Activated B cell treated with CpG ODN at 0.5 μM for 24 hours (primary cell): Measurements from ENCODE around the gene KLRD1. TPM values are rescaled to one million over a fixed set of nuclear protein-coding genes. Genes with fewer than 3 reads are reported as not detected.

Experiments
- ATAC-seq: fragments of 200-7000 bp; cut with Tn5 transposase; one replicate; pipeline ENCODE4 v1.10.0; 2021; ENCODE audit warnings: low read depth, mild to moderate bottlenecking, moderate library complexity
- CTCF ChIA-PET: fragments of 350-600 bp; sonication (Branson Sonifier 250); formaldehyde crosslinking; loops from one replicate; lab custom pipeline; 2021; ENCODE audit warnings: antibody characterized with exemption; lab: Charles Lee
- POLR2A ChIA-PET: fragments of 350-600 bp; sonication (Branson Sonifier 250); formaldehyde crosslinking; loops from one replicate; lab custom pipeline; 2021; ENCODE audit warnings: antibody characterized with exemption; lab: Charles Lee
- DNase-seq: peaks from one replicate; pipeline ENCODE4 v3.0.0; 2022
- H3K27ac Mint-ChIP-seq: one replicate; pipeline ENCODE4 v1.8.0; 2020; ENCODE audit warnings: mixed read lengths
- H3K27me3 Mint-ChIP-seq: one replicate; pipeline ENCODE4 v1.8.0; 2021; ENCODE audit warnings: mixed read lengths
- H3K36me3 Mint-ChIP-seq: one replicate; pipeline ENCODE4 v1.8.0; 2021; ENCODE audit warnings: low read depth, mixed read lengths
- H3K4me1 Mint-ChIP-seq: one replicate; pipeline ENCODE4 v1.8.0; 2021; ENCODE audit warnings: mixed read lengths
- H3K4me3 Mint-ChIP-seq: one replicate; pipeline ENCODE4 v1.8.0; 2020; ENCODE audit warnings: mild to moderate bottlenecking, mixed read lengths
- H3K9me3 Mint-ChIP-seq: one replicate; pipeline ENCODE4 v1.8.0; 2020; ENCODE audit warnings: mixed read lengths
- CTCF ChIP-seq: fragments of 200-600 bp; IDR thresholded peaks from one replicate; pipeline ENCODE4 v1.8.0; 2022; ENCODE audit warnings: antibody characterized with exemption, mild to moderate bottlenecking
- intact Hi-C: fragments of 100-400 bp; cut with micrococcal nuclease; formaldehyde crosslinking; loops from one replicate; pipeline ENCODE4 v1.15.1; 2024
- total RNA-seq: library from RNA; stranded (reverse); gene quantifications from 2 replicates; pipeline ENCODE4 v1.2.3, GENCODE V29; 2022

KLRD1 gene
- total RNA-seq, 1 donor from 2014 or later = 0.27 TPM

GRCh38 chr12:10278104-10278503 is 29.6 kb upstream of the KLRD1 start:
- intact Hi-C loops = no loop called here

GRCh38 chr12:10279937-10280336 is 27.7 kb upstream of the KLRD1 start:
- no peak for DNase-seq
- POLR2A ChIA-PET = no interaction called here
- Mint-ChIP-seq H3K27me3 (peaks cover 17% of the 10 kb centered on the region), H3K4me1 (no peaks in the 10 kb centered on the region), H3K27ac (no peak overlapping the region), H3K9me3 (peaks cover 2% of the 10 kb centered on the region), H3K4me3 (no peak overlapping the region), H3K36me3 (no peaks in the 10 kb centered on the region)
- CTCF ChIA-PET = no interaction called here
- TF ChIP-seq CTCF = no peak
- ATAC-seq = no peak
- intact Hi-C loops = no loop called here

More at GRCh38 chr12:10278104-10278503, 29.6 kb upstream of the KLRD1 start:
- CTCF ChIA-PET = no interaction called here
- ATAC-seq = no peak
- Mint-ChIP-seq H3K4me3 (no peak overlapping the region), H3K27me3 (peaks cover 17% of the 10 kb centered on the region), H3K4me1 (no peaks in the 10 kb centered on the region), H3K9me3 (peaks cover 6% of the 10 kb centered on the region), H3K36me3 (no peaks in the 10 kb centered on the region), H3K27ac (no peak overlapping the region)
- no peak for DNase-seq
- POLR2A ChIA-PET = no interaction called here
- no peak for TF ChIP-seq CTCF

GRCh38 chr12:10283027-10283426 is 24.6 kb upstream of the KLRD1 start:
- no peak for DNase-seq
- ChIA-PET CTCF (no interaction called here), POLR2A (no interaction called here)
- Mint-ChIP-seq H3K9me3 (no peaks in the 10 kb centered on the region), H3K4me3 (no peak overlapping the region), H3K27me3 (peaks cover 14% of the 10 kb centered on the region), H3K36me3 (no peaks in the 10 kb centered on the region), H3K27ac (no peak overlapping the region), H3K4me1 (no peaks in the 10 kb centered on the region)
- no peak for ATAC-seq
- intact Hi-C loops = no loop called here
- TF ChIP-seq CTCF = no peak

GRCh38 chr12:10285919-10286318 is 21.8 kb upstream of the KLRD1 start:
- ATAC-seq (no peak), DNase-seq (no peak)
- H3K4me3 Mint-ChIP-seq = no peak overlapping the region
- H3K36me3 Mint-ChIP-seq = no peaks in the 10 kb centered on the region
- H3K4me1 Mint-ChIP-seq = no peaks in the 10 kb centered on the region
- intact Hi-C loops = no loop called here
- no peak for TF ChIP-seq CTCF
- POLR2A ChIA-PET = no interaction called here
- H3K9me3 Mint-ChIP-seq = no peaks in the 10 kb centered on the region
- no peak overlapping the region for H3K27ac Mint-ChIP-seq
- CTCF ChIA-PET = no interaction called here
- H3K27me3 Mint-ChIP-seq = peaks cover 10% of the 10 kb centered on the region

GRCh38 chr12:10289005-10289754 is 18.5 kb upstream of the KLRD1 start:
- TF ChIP-seq CTCF = no peak
- intact Hi-C loops = no loop called here
- Mint-ChIP-seq H3K27ac (no peak overlapping the region), H3K4me1 (no peaks in the 10 kb centered on the region), H3K36me3 (no peaks in the 10 kb centered on the region), H3K27me3 (peaks cover 5% of the 10 kb centered on the region), H3K9me3 (no peaks in the 10 kb centered on the region), H3K4me3 (no peak overlapping the region)
- CTCF ChIA-PET = no interaction called here
- POLR2A ChIA-PET = no interaction called here
- ATAC-seq (no peak), DNase-seq (no peak)
